Mucosa of stomach (tissue), 1 donor: ENCODE results near the gene GGA2.
"Not testable (repeated sequence)": the region's sequence is repeated elsewhere in the genome, so short reads cannot be mapped to it uniquely, and the experiment has no call there.

ENCODE experiments used
- H3K27me3 ChIP-seq: one replicate; pipeline ENCODE4 v1.7.0; 2013; ENCODE audit warnings: mild to moderate bottlenecking, low read length; ENCODE audit not compliant: control insufficient read depth, insufficient read depth
- H3K36me3 ChIP-seq: one replicate; pipeline ENCODE4 v1.7.0; 2013; ENCODE audit warnings: low read length; ENCODE audit not compliant: control insufficient read depth, insufficient read depth
- H3K4me1 ChIP-seq: one replicate; pipeline ENCODE4 v1.7.0; 2013; ENCODE audit warnings: mild to moderate bottlenecking, low read length; ENCODE audit not compliant: control insufficient read depth, insufficient read depth
- H3K4me3 ChIP-seq: one replicate; pipeline ENCODE4 v1.7.0; 2013; ENCODE audit warnings: low read length
- H3K9ac ChIP-seq: one replicate; pipeline ENCODE4 v1.7.0; 2013; ENCODE audit warnings: mild to moderate bottlenecking, low read length, moderate library complexity
- H3K9me3 ChIP-seq: one replicate; pipeline ENCODE4 v1.7.0; 2013; ENCODE audit warnings: mild to moderate bottlenecking, low read length, moderate library complexity; ENCODE audit not compliant: control insufficient read depth
- donor health status: Pancreatic carcinoma.

Gene GGA2

DNA sequence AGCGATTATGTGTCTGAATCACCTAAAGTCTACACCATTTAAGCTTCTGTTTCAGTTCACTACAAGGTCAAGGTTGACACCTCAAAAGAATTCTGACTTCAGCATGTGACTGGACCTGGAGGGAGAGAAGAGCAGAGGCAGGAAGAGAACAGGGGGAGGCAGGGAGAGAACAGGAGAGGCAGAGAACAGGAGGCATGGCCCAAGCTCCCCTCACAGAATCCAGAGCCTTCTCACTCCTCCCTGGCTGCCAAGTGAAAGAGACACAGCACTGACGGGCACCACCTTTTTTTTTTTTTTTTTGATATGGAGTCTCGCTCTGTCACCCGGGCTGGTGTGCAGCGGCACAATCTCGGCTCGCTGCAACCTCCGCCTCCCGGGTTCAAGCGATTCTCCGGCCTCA lies 11.4 kb downstream of the GGA2 start:
- H3K27me3 ChIP-seq, result no peaks in the 10 kb centered on the region
- no peak overlapping the region for H3K4me3 ChIP-seq
- H3K4me1 ChIP-seq, result peaks cover 52% of the 10 kb centered on the region
- H3K36me3 ChIP-seq, result peaks cover 8% of the 10 kb centered on the region
- H3K9ac ChIP-seq, result no peak overlapping the region
- H3K9me3 ChIP-seq, result no peaks in the 10 kb centered on the region

DNA sequence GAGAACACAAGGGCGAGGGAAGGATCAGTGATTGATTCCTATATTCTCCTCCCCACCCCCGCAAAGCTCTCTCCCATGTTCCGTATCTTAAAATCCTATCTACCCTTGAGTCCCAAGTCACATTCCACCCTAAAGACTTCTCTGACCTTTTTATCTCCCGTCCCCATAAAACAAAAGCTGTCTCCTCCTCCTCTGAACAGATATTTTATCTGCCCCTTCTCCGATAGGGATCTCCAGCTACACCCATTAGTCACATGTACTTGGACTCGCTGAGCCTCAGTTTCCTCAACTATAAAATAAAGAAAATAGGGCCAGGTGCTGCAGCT lies 12.8 kb downstream of the GGA2 start:
- Histone ChIP-seq H3K4me3 (no peak overlapping the region), H3K27me3 (no peaks in the 10 kb centered on the region), H3K9me3 (no peaks in the 10 kb centered on the region), H3K9ac (no peak overlapping the region), H3K36me3 (peaks cover 16% of the 10 kb centered on the region), H3K4me1 (peaks cover 47% of the 10 kb centered on the region)

DNA sequence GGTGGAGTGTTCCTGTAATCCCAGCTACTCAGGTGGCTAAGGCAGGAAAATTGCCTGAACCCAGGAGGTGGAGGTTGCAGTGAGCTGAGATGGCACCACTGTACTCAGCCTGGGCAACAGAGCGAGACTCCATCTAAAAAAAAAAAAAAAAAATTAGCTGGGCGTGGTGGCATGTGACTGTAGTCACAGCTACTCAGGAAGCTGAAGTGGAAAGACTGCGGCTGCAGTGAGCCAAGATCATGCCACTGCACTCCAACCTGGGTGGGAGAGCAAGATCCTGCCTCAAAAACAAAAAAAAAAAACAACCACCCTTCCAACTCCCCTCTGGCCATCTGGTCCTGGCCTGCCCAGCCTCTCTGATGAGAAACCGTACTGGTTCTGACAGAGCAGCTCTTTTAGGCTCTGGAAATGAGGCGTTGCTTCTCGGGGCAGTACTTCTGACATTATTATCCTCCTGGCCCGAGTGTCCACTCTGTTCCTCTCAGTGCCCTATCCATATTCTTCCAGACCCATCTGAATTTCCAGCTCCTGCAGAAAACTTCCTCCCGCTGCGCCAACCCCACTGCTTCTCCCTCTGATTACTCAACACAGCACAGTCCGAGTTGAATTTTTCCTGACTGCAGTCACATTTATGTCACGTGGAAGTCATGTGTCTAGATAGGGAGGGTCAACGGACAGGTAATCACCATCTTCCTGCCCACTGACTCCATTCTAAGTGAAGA lies 13.3 kb downstream of the GGA2 start:
- Histone ChIP-seq H3K27me3 (no peaks in the 10 kb centered on the region), H3K36me3 (peaks cover 16% of the 10 kb centered on the region), H3K9ac (no peak overlapping the region), H3K4me3 (no peak overlapping the region), H3K9me3 (no peaks in the 10 kb centered on the region), H3K4me1 (peaks cover 42% of the 10 kb centered on the region)

DNA sequence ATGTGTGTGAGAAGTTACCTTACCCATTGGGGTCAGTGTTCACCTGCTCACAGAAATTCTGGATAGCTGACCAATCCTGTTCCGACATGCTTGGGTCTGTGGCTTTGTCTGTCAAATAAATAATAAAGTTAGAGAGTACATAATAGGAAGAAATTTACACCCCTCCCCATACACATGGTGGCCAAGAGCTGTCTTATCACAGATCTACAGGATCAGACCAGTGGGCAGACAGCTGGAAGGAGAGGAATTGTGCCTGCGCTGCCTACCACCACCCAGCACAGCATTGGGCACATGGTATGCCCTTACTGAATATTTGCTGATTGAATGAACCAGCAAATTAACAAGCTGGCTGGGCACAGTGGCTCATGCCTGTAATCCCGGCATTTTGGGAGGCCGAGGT lies 14.6 kb downstream of the GGA2 start:
- Histone ChIP-seq H3K9ac (no peak overlapping the region), H3K4me1 (peaks cover 29% of the 10 kb centered on the region)

DNA sequence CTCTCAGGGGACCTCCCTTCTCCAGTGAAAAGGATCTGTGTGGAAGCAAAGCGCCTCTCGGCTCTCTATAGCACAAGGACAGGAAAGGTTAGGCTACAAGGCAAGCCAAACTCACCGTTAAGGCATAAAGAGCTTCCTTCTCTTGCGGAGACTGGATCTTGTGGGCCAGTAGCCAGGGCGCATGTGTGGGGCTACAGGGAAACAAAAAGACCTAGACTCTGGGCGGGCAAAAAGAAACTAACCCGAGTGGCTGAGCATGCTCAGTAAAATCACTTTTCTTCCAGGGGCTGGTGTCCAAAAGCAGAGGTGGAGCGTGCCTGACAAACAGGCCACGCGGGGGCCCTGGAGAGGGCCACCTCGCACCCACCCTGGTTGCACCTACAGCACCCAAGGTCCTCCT lies 16.1 kb downstream of the GGA2 start:
- Histone ChIP-seq H3K36me3 (peaks cover 16% of the 10 kb centered on the region), H3K9me3 (no peaks in the 10 kb centered on the region), H3K4me3 (no peak overlapping the region), H3K4me1 (peaks cover 16% of the 10 kb centered on the region), H3K27me3 (no peaks in the 10 kb centered on the region), H3K9ac (no peak overlapping the region)

More for the DNA sequence above, 14.6 kb downstream of the GGA2 start:
- H3K9me3 ChIP-seq, result no peaks in the 10 kb centered on the region
- no peak overlapping the region for H3K4me3 ChIP-seq
- H3K36me3 ChIP-seq, result peaks cover 16% of the 10 kb centered on the region
- no peaks in the 10 kb centered on the region for H3K27me3 ChIP-seq

DNA sequence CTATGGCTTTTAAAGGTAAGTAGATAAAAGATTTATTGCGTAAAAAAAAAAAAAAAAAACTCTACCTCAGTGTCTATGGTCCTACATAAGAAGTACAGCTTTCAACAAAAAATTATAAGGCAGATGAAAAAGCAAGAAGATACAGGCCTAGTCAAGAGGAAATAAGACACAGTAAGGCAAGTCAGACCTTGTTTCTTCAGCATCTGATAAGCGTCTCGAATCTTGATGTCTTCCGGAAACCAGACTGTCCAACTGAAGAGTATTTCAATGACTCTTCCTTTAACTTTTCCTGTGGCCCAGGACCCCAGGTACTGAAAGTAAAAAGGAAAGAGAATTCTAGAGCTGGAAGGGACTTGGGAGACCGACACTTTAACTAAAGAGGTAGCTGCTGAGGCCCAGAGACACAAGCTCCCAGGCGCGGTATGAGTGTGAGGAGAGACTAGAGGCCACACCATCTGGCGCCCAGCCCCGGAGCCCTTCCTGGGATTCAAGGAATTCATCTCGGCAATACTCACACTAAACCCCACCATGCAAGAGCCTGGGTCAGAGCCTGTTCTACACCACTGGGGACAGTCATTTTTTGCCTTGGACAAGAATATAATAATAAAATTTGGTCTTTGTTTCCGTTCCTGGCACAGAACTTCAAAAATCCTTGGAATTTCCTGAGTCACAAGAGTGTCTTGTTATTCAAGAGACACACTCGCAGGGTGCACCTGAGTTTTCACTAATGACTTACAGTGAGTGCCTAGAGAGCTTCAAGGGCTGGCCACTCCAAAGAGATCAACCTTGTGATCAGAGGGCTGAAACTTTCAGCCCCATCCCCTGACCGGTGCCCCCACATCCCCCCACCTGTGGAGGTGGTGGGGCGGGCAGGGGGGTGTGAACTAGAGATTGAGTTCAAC lies 18.6 kb downstream of the GGA2 start:
- Histone ChIP-seq H3K9me3 (no peaks in the 10 kb centered on the region), H3K4me1 (peaks cover 1% of the 10 kb centered on the region), H3K4me3 (no peak overlapping the region), H3K36me3 (peaks cover 24% of the 10 kb centered on the region), H3K9ac (no peak overlapping the region), H3K27me3 (no peaks in the 10 kb centered on the region)

DNA sequence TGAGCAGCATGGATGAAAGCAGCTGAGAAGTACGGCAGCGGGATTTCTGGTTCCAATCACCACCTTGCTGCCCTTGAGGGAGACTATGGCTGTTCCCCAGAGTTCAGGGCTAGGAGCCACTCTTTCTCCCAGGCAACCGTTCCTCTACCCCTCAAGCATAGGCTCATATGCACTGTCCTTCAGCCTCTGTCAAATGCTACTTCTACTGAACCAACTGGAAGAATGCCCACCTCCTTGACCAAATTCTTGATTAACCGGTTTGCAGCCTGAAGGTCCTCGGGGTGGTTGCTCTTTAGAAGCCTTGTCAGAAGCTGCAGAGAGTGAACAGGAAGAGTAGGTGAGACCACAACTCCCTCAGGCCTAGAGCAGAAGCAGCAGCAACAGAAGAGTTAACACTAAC lies 23.8 kb downstream of the GGA2 start:
- Histone ChIP-seq H3K9me3 (no peaks in the 10 kb centered on the region), H3K36me3 (peaks cover 26% of the 10 kb centered on the region), H3K4me3 (no peak overlapping the region), H3K27me3 (no peaks in the 10 kb centered on the region), H3K4me1 (no peaks in the 10 kb centered on the region), H3K9ac (no peak overlapping the region)

DNA sequence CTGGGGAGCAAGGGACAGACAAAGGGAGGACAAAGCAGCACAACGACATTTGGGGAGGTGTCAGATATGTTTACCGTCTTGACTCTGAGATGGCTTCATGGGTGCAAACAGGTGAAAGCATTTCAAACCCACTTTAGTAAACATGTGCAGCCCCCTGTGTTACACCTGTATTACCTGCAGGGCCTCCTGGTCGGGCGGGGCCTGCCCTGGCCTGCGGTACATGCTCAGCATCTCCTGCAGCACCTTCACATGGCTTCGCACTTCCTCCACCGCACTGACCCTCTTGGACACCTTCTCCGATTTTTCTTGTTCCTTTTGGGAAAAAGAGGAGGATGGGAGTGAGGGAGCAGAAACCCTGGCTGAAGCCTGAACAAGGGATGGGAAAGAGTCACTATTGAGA lies 24.5 kb downstream of the GGA2 start:
- Histone ChIP-seq H3K36me3 (peaks cover 32% of the 10 kb centered on the region), H3K4me3 (no peak overlapping the region), H3K9me3 (no peaks in the 10 kb centered on the region), H3K4me1 (no peaks in the 10 kb centered on the region), H3K9ac (no peak overlapping the region), H3K27me3 (no peaks in the 10 kb centered on the region)

DNA sequence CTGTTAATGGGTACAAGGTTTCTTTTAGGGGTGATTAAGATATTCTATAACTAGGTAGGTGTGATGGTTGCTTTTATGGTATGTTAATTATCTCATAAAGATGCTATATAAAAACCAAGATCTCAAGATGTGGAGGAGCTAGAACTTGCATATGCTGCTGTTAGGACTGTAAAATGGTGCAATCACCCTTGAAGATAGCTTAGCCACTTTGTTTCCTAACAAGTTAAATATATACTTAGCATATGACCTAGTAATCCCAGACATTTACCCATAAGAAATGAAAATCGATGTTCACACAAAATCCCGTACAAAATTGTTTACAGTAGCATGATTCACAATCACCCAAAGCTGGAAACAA lies 25.1 kb downstream of the GGA2 start:
- peaks cover 38% of the 10 kb centered on the region for H3K36me3 ChIP-seq
- no peaks in the 10 kb centered on the region for H3K27me3 ChIP-seq
- H3K4me1 ChIP-seq, result no peaks in the 10 kb centered on the region
- no peak overlapping the region for H3K9ac ChIP-seq
- no peak overlapping the region for H3K4me3 ChIP-seq
- H3K9me3 ChIP-seq, result no peaks in the 10 kb centered on the region

DNA sequence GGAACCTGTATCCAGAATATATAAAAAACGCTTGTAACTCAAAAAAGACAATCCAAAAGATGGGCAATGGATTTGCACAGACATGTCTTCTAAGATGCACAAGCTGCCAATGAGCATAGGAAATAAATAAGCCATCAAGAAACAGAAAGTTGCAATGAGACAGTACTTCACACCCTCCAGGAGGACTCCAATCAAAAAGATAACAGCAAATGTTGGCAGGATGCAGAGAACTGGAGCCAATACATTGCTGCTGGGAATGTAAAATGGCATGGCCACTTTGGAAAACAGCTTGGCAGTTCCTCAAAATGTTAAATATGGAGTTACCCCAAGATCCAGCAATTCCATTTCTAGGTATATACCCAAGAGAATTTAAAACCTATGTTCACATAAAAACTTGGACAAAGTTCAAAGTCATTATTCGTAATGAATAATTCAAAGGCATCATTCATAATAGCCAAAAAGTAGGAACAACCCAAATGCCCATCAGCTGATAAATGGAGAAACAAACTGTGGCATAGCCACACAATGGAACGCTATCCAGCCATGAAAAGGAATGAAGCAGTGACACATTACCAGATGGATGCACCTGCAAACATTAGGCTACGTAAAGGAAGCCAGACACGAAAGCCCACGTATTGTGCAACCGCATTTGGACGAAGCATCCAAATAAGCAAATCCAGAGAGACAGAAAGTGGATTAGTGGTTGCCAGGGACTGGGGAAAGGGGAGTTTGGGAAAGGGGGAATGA lies 25.6 kb downstream of the GGA2 start:
- Histone ChIP-seq H3K4me1 (no peaks in the 10 kb centered on the region), H3K9me3 (no peaks in the 10 kb centered on the region), H3K27me3 (no peaks in the 10 kb centered on the region), H3K36me3 (peaks cover 43% of the 10 kb centered on the region), H3K9ac (no peak overlapping the region), H3K4me3 (no peak overlapping the region)

DNA sequence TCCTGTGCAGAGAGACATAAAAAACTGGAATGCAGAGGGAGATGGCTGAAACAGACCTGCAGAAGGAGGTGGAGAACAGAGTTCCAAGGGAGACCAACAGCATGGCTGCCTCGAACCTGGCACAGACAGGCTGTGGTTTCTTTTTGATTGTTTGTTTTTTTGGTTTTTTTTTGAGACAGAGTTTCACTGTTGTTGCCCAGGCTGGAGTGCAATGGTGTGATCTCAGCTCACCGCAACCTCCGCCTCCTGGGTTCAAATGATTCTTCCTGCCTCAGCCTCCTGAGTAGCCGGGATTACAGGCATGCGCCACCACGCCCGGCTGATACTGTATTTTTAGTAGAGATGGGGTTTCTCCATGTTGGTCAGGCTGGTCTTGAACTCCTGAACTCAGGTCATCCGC lies 26.8 kb downstream of the GGA2 start:
- H3K9me3 ChIP-seq, H3K4me1 ChIP-seq, H3K9ac ChIP-seq, H3K4me3 ChIP-seq, H3K27me3 ChIP-seq: not testable (repeated sequence)
- H3K36me3 ChIP-seq, result peaks cover 44% of the 10 kb centered on the region

DNA sequence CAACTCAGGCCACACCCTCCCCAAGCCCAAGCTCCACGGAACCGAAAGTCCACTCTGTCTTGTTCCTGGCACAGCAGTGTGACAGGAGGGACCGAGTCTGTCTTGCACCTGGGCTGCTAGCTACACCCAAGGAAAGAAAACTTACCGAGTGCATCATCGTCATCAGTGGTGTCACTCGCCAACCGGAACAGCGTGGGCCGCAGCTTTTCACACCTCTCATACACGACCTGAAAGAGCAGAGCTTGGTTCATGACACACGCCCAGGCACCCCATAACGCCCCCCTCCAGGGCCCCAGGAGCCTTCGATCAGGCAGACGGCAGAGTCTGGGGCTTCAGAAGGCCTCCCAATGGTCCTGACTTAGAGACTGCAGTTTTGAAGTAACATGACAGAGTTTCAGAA lies 27.5 kb downstream of the GGA2 start:
- Histone ChIP-seq H3K9me3 (no peaks in the 10 kb centered on the region), H3K27me3 (no peaks in the 10 kb centered on the region), H3K36me3 (peaks cover 41% of the 10 kb centered on the region), H3K4me3 (no peak overlapping the region), H3K4me1 (no peaks in the 10 kb centered on the region), H3K9ac (no peak overlapping the region)
